HepG2 (cell line): ENCODE results near the gene MEX3A. TPM values are rescaled to one million over a fixed set of nuclear protein-coding genes. Genes with fewer than 3 reads are reported as not detected.

Source experiments
- FOXK1 ChIP-seq: sonication (generic); formaldehyde crosslinking; IDR thresholded peaks from 2 replicates; pipeline ENCODE4 v1.4.0; 2020; ENCODE audit warnings: low read depth, missing genetic modification reagents, borderline replicate concordance
- FOXO1 ChIP-seq: sonication (generic); formaldehyde crosslinking; IDR thresholded peaks from 2 replicates; pipeline ENCODE4 v1.4.0; 2020; ENCODE audit warnings: missing genetic modification reagents
- GTF3A ChIP-seq: sonication (generic); formaldehyde crosslinking; conservative IDR thresholded peaks from 2 replicates; pipeline ENCODE4 v1.4.0; 2020; ENCODE audit warnings: mild to moderate bottlenecking, missing genetic modification reagents
- IRF2 ChIP-seq: IDR thresholded peaks from 2 replicates; pipeline ENCODE4 v1.6.1; 2018; ENCODE audit warnings: missing genetic modification reagents, missing compliant biosample characterization
- IRX3 ChIP-seq: sonication (generic); formaldehyde crosslinking; IDR thresholded peaks from 2 replicates; pipeline ENCODE4 v1.8.1; 2023; ENCODE audit warnings: mild to moderate bottlenecking, low read depth, missing genetic modification reagents, borderline replicate concordance
- ISL2 ChIP-seq: sonication (generic); formaldehyde crosslinking; IDR thresholded peaks from 2 replicates; pipeline ENCODE4 v1.5.0; 2020; ENCODE audit warnings: missing genetic modification reagents
- KDM3A ChIP-seq: IDR thresholded peaks from 2 replicates; pipeline ENCODE4 v1.6.1; 2018; ENCODE audit warnings: low read depth, missing compliant biosample characterization
- KLF12 ChIP-seq: sonication (generic); formaldehyde crosslinking; IDR thresholded peaks from 2 replicates; pipeline ENCODE4 v1.4.0; 2020; ENCODE audit warnings: missing genetic modification reagents, borderline replicate concordance
- MED8 ChIP-seq: sonication (generic); formaldehyde crosslinking; IDR thresholded peaks from 2 replicates; pipeline ENCODE4 v1.8.1; 2023; ENCODE audit warnings: mild to moderate bottlenecking, missing genetic modification reagents; ENCODE audit not compliant: insufficient replicate concordance
- RORA ChIP-seq: sonication (generic); formaldehyde crosslinking; IDR thresholded peaks from 2 replicates; pipeline ENCODE4 v1.5.0; 2020; ENCODE audit warnings: mild to moderate bottlenecking, missing genetic modification reagents, moderate library complexity
- SAFB2 ChIP-seq: sonication (generic); formaldehyde crosslinking; IDR thresholded peaks from 2 replicates; pipeline ENCODE4 v1.5.1; 2020; ENCODE audit warnings: missing genetic modification reagents, low read depth, mild to moderate bottlenecking, borderline replicate concordance
- SAP130 ChIP-seq: IDR thresholded peaks from 2 replicates; pipeline ENCODE4 v1.6.1; 2016; ENCODE audit warnings: low read depth
- SMARCC2 ChIP-seq: fragments of 450-650 bp; IDR thresholded peaks from 2 replicates; pipeline ENCODE4 v1.6.1; 2017; ENCODE audit warnings: antibody characterized with exemption, mild to moderate bottlenecking
- SMARCE1 ChIP-seq: fragments of 450-650 bp; IDR thresholded peaks from 2 replicates; pipeline ENCODE4 v1.6.1; 2017; ENCODE audit warnings: borderline replicate concordance
- SNAPC2 ChIP-seq: sonication (generic); formaldehyde crosslinking; IDR thresholded peaks from 2 replicates; pipeline ENCODE4 v1.8.1; 2022; ENCODE audit warnings: mild to moderate bottlenecking, missing genetic modification reagents
- SOX5 ChIP-seq: IDR thresholded peaks from 2 replicates; pipeline ENCODE4 v1.6.1; 2016; ENCODE audit warnings: borderline replicate concordance
- TCF7 ChIP-seq: sonication (generic); IDR thresholded peaks from 2 replicates; pipeline ENCODE4 v1.6.1; 2016; ENCODE audit warnings: antibody characterized with exemption, low read depth
- TFE3 ChIP-seq: IDR thresholded peaks from 2 replicates; pipeline ENCODE4 v1.6.1; 2016
- ZFP82 ChIP-seq: sonication (generic); formaldehyde crosslinking; IDR thresholded peaks from 2 replicates; pipeline ENCODE4 v1.5.1; 2020; ENCODE audit warnings: mild to moderate bottlenecking, missing genetic modification reagents, borderline replicate concordance
- ZNF367 ChIP-seq: sonication (generic); formaldehyde crosslinking; IDR thresholded peaks from 2 replicates; pipeline ENCODE4 v1.4.0; 2020; ENCODE audit warnings: missing genetic modification reagents, borderline replicate concordance
- ZNF451 ChIP-seq: sonication (generic); formaldehyde crosslinking; IDR thresholded peaks from 2 replicates; pipeline ENCODE4 v1.5.0; 2020; ENCODE audit warnings: mild to moderate bottlenecking, missing genetic modification reagents
- ZNF564 ChIP-seq: sonication (generic); formaldehyde crosslinking; IDR thresholded peaks from 2 replicates; pipeline ENCODE4 v1.8.1; 2023; ENCODE audit warnings: mild to moderate bottlenecking, missing genetic modification reagents
- ZNF646 ChIP-seq: sonication (generic); formaldehyde crosslinking; IDR thresholded peaks from 2 replicates; pipeline ENCODE4 v1.9.0; 2021; ENCODE audit warnings: mild to moderate bottlenecking, missing genetic modification reagents
- ZNF713 ChIP-seq: sonication (generic); formaldehyde crosslinking; IDR thresholded peaks from 2 replicates; pipeline ENCODE4 v1.4.0; 2020; ENCODE audit warnings: mild to moderate bottlenecking, missing genetic modification reagents
- ZNF839 ChIP-seq: sonication (generic); formaldehyde crosslinking; IDR thresholded peaks from 2 replicates; pipeline ENCODE4 v1.4.0; 2020; ENCODE audit warnings: missing genetic modification reagents, mild to moderate bottlenecking, borderline replicate concordance
- polyA plus RNA-seq, 8 experiments: library from polyadenylated mRNA; depleted of rRNA in 3 of 8; stranded (reverse) in 7 of 8; unstranded in 1 of 8; fragments of >200 nt; fragmentation: Illumina TruSeq in 4 of 8; extraction: Trizol in 4 of 8; gene quantifications; 2 replicates each; pipeline versions ENCODE4 v1.2.1 to v1.2.3, GENCODE V29; 2011 to 2016; ENCODE audit warnings: low read depth in 4 of 8, missing spikeins in 1 of 8, mixed read lengths in 1 of 8; ENCODE audit not compliant: insufficient read depth in 1 of 8
- total RNA-seq, 5 experiments: library from RNA; depleted of rRNA; stranded (reverse); fragments of >200 nt; fragmentation: Illumina TruSeq; extraction: Trizol; gene quantifications; 2 replicates each; pipeline ENCODE4 v1.2.3, GENCODE V29; 2016; ENCODE audit warnings: low read depth in 1 of 5

The MEX3A gene
- total and polyA plus RNA-seq, 2 of the 13 experiments (the other 11 are each of a cell fraction or from before 2014, with no cell fraction given) = 7.6 to 9.1 TPM

GRCh38 chr1:156096640-156097391 is 14.6 kb upstream of the MEX3A start (continued):
- TF ChIP-seq IRX3 (CRISPR knock-in tag) = no peak
- TF ChIP-seq SAP130 (CRISPR knock-in tag) = peak; percentile 61; the same call in 1 of the 2 replicates
- TF ChIP-seq FOXO1 (CRISPR knock-in tag) = peak; percentile 56; the same call in 1 of the 2 replicates
- TF ChIP-seq GTF3A = no peak
- TF ChIP-seq ZNF367 = no peak
- TF ChIP-seq SAFB2 (CRISPR knock-in tag) = no peak
- no peak for TF ChIP-seq ISL2 (CRISPR knock-in tag)
- TF ChIP-seq FOXK1 (CRISPR knock-in tag) = 0 out of 2 replicates have a peak, but pooled peaks have one; percentile 27
- TF ChIP-seq SNAPC2 (CRISPR knock-in tag) = no peak
- TF ChIP-seq ZNF564 = no peak
- TF ChIP-seq SMARCE1 = no peak
- no peak for TF ChIP-seq RORA (CRISPR knock-in tag)
- TF ChIP-seq KDM3A (CRISPR knock-in tag) = peak; percentile 94
- TF ChIP-seq MED8 (CRISPR knock-in tag) = no peak
- TF ChIP-seq ZNF713 (CRISPR knock-in tag) = no peak
- TF ChIP-seq ZNF646 = no peak
- TF ChIP-seq IRF2 = peak; percentile 62; the same call in 1 of the 2 replicates
- TF ChIP-seq ZFP82 = no peak
- no peak for TF ChIP-seq ZNF839 (CRISPR knock-in tag)
- TF ChIP-seq TCF7 = no peak
- 0 out of 2 replicates have a peak, but pooled peaks have one; percentile 28 for TF ChIP-seq TFE3 (CRISPR knock-in tag)
- TF ChIP-seq ZNF451 = 0 out of 2 replicates have a peak, but pooled peaks have one; percentile 33
- no peak for TF ChIP-seq KLF12 (CRISPR knock-in tag)
- TF ChIP-seq SMARCC2 = no peak
- peak; percentile 51 for TF ChIP-seq SOX5
